ENCODE measurements around the gene PCDH12. TPM values are rescaled to one million over a fixed set of nuclear protein-coding genes. Genes with fewer than 3 reads are reported as not detected.

PCDH12 gene
- total RNA-seq, 1 donor from 2014 or later = under 0.01 TPM

GRCh38 chr5:141942185-141942857, 15.7 kb downstream of the PCDH12 start:
- TF ChIP-seq CTCF (IDR thresholded peaks at IDR 0.05; ENCODE audit: insufficient read depth, low read length, severe bottlenecking) = no peak
- DNase-seq (ENCODE audit: low read depth) (no peak), FAIRE-seq (no peak)
- H3K4me3 ChIP-seq (ENCODE audit: low read depth, low read length) = no peak overlapping the region
- H3K36me3 ChIP-seq (ENCODE audit: control insufficient read depth, insufficient read depth, low read length) = peaks cover 5% of the 10 kb centered on the region
- no peaks in the 10 kb centered on the region for H3K27me3 ChIP-seq (ENCODE audit: control insufficient read depth, insufficient read depth, low read length)

DNA sequence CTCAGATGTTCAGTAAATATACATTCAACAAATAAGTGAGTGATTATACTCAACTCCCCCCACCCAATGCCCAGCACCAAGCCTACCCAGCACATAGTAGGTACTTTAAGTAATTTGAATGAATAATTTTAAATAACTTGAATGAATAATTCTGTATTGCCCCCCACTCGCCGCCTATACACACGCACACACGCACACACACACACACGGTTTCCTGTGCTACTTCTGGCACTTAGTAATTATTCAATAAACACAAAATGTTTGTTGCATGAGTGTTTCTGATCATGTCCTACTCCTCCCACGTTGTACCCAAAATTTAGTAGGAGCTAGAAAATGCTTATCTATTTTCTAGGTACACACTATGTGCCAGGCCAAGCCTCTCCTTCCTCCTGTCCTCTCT, 16.2 kb downstream of the PCDH12 start:
- TF ChIP-seq CTCF (IDR thresholded peaks at IDR 0.05; ENCODE audit: insufficient read depth, low read length, severe bottlenecking) = no peak
- H3K4me3 ChIP-seq (ENCODE audit: low read depth, low read length) = no peak overlapping the region
- H3K27me3 ChIP-seq (ENCODE audit: control insufficient read depth, insufficient read depth, low read length) = no peaks in the 10 kb centered on the region
- no peak for DNase-seq (ENCODE audit: low read depth)
- no peak for FAIRE-seq
- peaks cover 10% of the 10 kb centered on the region for H3K36me3 ChIP-seq (ENCODE audit: control insufficient read depth, insufficient read depth, low read length)

DNA sequence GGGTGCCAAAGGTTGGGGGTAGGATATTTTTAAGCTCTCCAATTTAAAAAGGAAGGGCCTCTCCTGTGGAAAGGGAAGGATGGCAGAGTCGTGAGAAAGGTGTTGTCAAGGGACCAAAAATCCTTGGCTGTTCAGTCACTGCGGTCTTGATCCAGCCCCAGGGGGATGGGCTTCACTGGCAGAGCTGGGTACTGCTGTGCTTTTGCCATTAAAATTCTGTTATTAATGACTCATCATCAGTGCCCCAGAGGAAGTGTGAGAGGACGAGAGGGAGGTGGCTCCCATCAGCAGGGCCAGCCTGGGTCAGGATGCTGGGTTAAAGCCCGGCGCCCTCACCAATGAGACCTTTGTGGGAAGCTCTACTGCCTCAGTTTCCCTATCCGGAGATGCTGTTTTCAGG, 16.7 kb downstream of the PCDH12 start:
- H3K27me3 ChIP-seq (ENCODE audit: control insufficient read depth, insufficient read depth, low read length) = no peaks in the 10 kb centered on the region
- no peak overlapping the region for H3K4me3 ChIP-seq (ENCODE audit: low read depth, low read length)
- peaks cover 11% of the 10 kb centered on the region for H3K36me3 ChIP-seq (ENCODE audit: control insufficient read depth, insufficient read depth, low read length)
- FAIRE-seq = no peak
- no peak for TF ChIP-seq CTCF (IDR thresholded peaks at IDR 0.05; ENCODE audit: insufficient read depth, low read length, severe bottlenecking)
- peak; percentile 29 for DNase-seq (ENCODE audit: low read depth)

- H3K27me3 ChIP-seq (ENCODE audit: control insufficient read depth, insufficient read depth, low read length) = no peaks in the 10 kb centered on the region
- FAIRE-seq (no peak), DNase-seq (ENCODE audit: low read depth) (no peak)
- H3K36me3 ChIP-seq (ENCODE audit: control insufficient read depth, insufficient read depth, low read length) = peaks cover 13% of the 10 kb centered on the region
- TF ChIP-seq CTCF (IDR thresholded peaks at IDR 0.05; ENCODE audit: insufficient read depth, low read length, severe bottlenecking) = no peak
- no peak overlapping the region for H3K4me3 ChIP-seq (ENCODE audit: low read depth, low read length)
These were observed 17.2 kb downstream of the PCDH12 start for GRCh38 chr5:141940695-141941271.

DNA sequence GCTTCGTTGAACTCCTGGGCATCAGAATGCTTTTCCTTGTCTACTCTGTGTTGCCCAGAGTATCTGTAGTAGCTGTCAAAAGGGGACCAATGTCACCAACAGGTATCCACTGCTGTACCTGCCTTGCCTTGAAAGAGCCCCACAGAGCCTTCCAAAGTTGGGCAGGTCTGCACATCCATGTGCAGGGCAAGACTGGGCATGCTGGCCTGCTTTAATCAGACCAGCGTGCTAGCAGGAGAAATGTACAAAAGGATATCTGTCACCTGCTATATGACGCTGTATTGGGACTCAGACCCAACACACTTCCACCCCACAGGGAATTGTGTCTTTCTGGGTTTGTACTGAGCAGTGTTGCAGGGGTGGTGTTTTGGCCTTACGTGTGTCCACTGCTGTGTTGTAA, 22.5 kb downstream of the PCDH12 start:
- FAIRE-seq (peak; percentile 68), DNase-seq (ENCODE audit: low read depth) (peak; percentile 83)
- Histone ChIP-seq H3K36me3 (ENCODE audit: control insufficient read depth, insufficient read depth, low read length) (peaks cover 23% of the 10 kb centered on the region), H3K27me3 (ENCODE audit: control insufficient read depth, insufficient read depth, low read length) (no peaks in the 10 kb centered on the region), H3K4me3 (ENCODE audit: low read depth, low read length) (no peak overlapping the region)
- TF ChIP-seq CTCF (IDR thresholded peaks at IDR 0.05; ENCODE audit: insufficient read depth, low read length, severe bottlenecking) = no peak

Data from bronchial epithelial cell (primary cell).